HepG2 (cell line): Measurements from ENCODE around the gene BPIFB2. TPM values are rescaled to one million over a fixed set of nuclear protein-coding genes. Genes with fewer than 3 reads are reported as not detected.

Source experiments
- ATF1 ChIP-seq: IDR thresholded peaks from 2 replicates; pipeline ENCODE4 v1.6.1; 2016; ENCODE audit warnings: mild to moderate bottlenecking, control low read depth
- ELF3 ChIP-seq: IDR thresholded peaks from 2 replicates; pipeline ENCODE4 v1.6.1; 2016; ENCODE audit warnings: missing genetic modification reagents, missing compliant biosample characterization
- FOSL1 ChIP-seq: sonication (generic); formaldehyde crosslinking; IDR thresholded peaks from 2 replicates; pipeline ENCODE4 v1.9.0; 2021; ENCODE audit warnings: missing genetic modification reagents, borderline replicate concordance
- HDAC2 ChIP-seq: sonication (generic); formaldehyde crosslinking; IDR thresholded peaks from 2 replicates; pipeline ENCODE4 v1.4.0; 2020; ENCODE audit warnings: missing genetic modification reagents
- HMG20A ChIP-seq: IDR thresholded peaks from 2 replicates; pipeline ENCODE4 v1.6.1; 2016; ENCODE audit warnings: borderline replicate concordance
- KAT7 ChIP-seq: IDR thresholded peaks from 2 replicates; pipeline ENCODE4 v1.6.1; 2018; ENCODE audit warnings: borderline replicate concordance, missing compliant biosample characterization
- MTA1 ChIP-seq: sonication (generic); formaldehyde crosslinking; IDR thresholded peaks from 2 replicates; pipeline ENCODE4 v1.4.0; 2020; ENCODE audit warnings: missing genetic modification reagents, mild to moderate bottlenecking, borderline replicate concordance
- NR1H2 ChIP-seq: sonication (generic); formaldehyde crosslinking; IDR thresholded peaks from 2 replicates; pipeline ENCODE4 v1.8.1; 2022; ENCODE audit warnings: low read depth, missing genetic modification reagents, borderline replicate concordance
- PITX1 ChIP-seq: sonication (generic); formaldehyde crosslinking; IDR thresholded peaks from 2 replicates; pipeline ENCODE4 v1.5.1; 2020; ENCODE audit warnings: mild to moderate bottlenecking, missing genetic modification reagents
- RNF2 ChIP-seq: fragments of 450-650 bp; conservative IDR thresholded peaks from 2 replicates; pipeline ENCODE4 v1.6.1; 2016; ENCODE audit warnings: low read depth
- SMC3 ChIP-seq: IDR thresholded peaks from 2 replicates; pipeline ENCODE4 v1.6.1; 2011; ENCODE audit warnings: low read length, improper control_type of control experiment
- TMF1 ChIP-seq: sonication (generic); formaldehyde crosslinking; IDR thresholded peaks from 2 replicates; pipeline ENCODE4 v1.8.1; 2022; ENCODE audit warnings: low read depth, missing genetic modification reagents
- ZBTB21 ChIP-seq: sonication (generic); formaldehyde crosslinking; IDR thresholded peaks from 2 replicates; pipeline ENCODE4 v1.4.0; 2020; ENCODE audit warnings: missing genetic modification reagents
- ZBTB42 ChIP-seq: sonication (generic); formaldehyde crosslinking; IDR thresholded peaks from 2 replicates; pipeline ENCODE4 v1.5.0; 2020; ENCODE audit warnings: mild to moderate bottlenecking, missing genetic modification reagents
- ZNF317 ChIP-seq: sonication (generic); formaldehyde crosslinking; IDR thresholded peaks from 2 replicates; pipeline ENCODE4 v1.5.0; 2020; ENCODE audit warnings: mild to moderate bottlenecking, missing genetic modification reagents
- ZNF382 ChIP-seq: sonication (generic); formaldehyde crosslinking; IDR thresholded peaks from 2 replicates; pipeline ENCODE4 v1.5.0; 2020; ENCODE audit warnings: missing genetic modification reagents, mild to moderate bottlenecking, borderline replicate concordance
- ZNF432 ChIP-seq: sonication (generic); formaldehyde crosslinking; IDR thresholded peaks from 2 replicates; pipeline ENCODE4 v1.5.0; 2020; ENCODE audit warnings: missing genetic modification reagents, mild to moderate bottlenecking, borderline replicate concordance
- ZNF766 ChIP-seq: sonication (generic); formaldehyde crosslinking; IDR thresholded peaks from 2 replicates; pipeline ENCODE4 v1.5.0; 2020; ENCODE audit warnings: missing genetic modification reagents, borderline replicate concordance
- polyA plus RNA-seq, 8 experiments: library from polyadenylated mRNA; depleted of rRNA in 3 of 8; stranded (reverse) in 7 of 8; unstranded in 1 of 8; fragments of >200 nt; fragmentation: Illumina TruSeq in 4 of 8; extraction: Trizol in 4 of 8; gene quantifications; 2 replicates each; pipeline versions ENCODE4 v1.2.1 to v1.2.3, GENCODE V29; 2011 to 2016; ENCODE audit warnings: low read depth in 4 of 8, missing spikeins in 1 of 8, mixed read lengths in 1 of 8; ENCODE audit not compliant: insufficient read depth in 1 of 8
- total RNA-seq, 5 experiments: library from RNA; depleted of rRNA; stranded (reverse); fragments of >200 nt; fragmentation: Illumina TruSeq; extraction: Trizol; gene quantifications; 2 replicates each; pipeline ENCODE4 v1.2.3, GENCODE V29; 2016; ENCODE audit warnings: low read depth in 1 of 5
- TF ChIP-seq, protein P1 (sequence below): sonication (generic); formaldehyde crosslinking; IDR thresholded peaks from 2 replicates; pipeline ENCODE4 v1.4.0; 2020; ENCODE audit warnings: missing genetic modification reagents, borderline replicate concordance
- TF ChIP-seq, protein P2 (sequence below): IDR thresholded peaks from 2 replicates; pipeline ENCODE4 v1.6.1; 2016; ENCODE audit warnings: control low read depth
- TF ChIP-seq, protein P3 (sequence below): sonication (generic); formaldehyde crosslinking; IDR thresholded peaks from 2 replicates; pipeline ENCODE4 v1.5.0; 2020; ENCODE audit warnings: mild to moderate bottlenecking, missing genetic modification reagents, borderline replicate concordance
- TF ChIP-seq, protein P4 (sequence below): IDR thresholded peaks from 2 replicates; pipeline ENCODE4 v1.6.1; 2012; ENCODE audit warnings: low read depth, low read length, improper control_type of control experiment

BPIFB2 gene
- total and polyA plus RNA-seq, 2 of the 13 experiments (the other 11 are each of a cell fraction or from before 2014, with no cell fraction given) = 54.5 to 902 TPM

DNA sequence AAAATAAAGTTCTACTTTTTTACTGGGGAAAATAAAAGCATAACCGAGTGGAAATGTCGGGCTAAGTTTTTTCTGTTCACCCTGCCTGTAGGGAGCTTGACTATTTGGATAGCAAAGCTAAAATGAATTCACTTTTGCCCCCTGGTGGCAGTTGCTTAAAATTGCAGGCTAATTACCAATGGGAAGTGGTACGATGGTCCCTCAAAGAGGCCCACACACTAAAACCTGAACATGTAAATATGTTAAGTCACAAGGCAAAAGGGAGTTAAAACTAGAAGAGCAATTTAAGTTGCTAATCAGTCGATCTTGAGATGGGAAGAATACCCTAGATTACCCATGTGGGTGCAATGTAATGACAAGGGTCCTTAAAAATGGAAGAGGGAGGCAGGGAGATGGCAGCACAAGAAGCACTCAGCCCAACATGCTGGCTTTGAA lies 2.4 kb upstream of the BPIFB2 start (continued):
- TF ChIP-seq ELF3 (CRISPR knock-in tag) = 0 out of 2 replicates have a peak, but pooled peaks have one; percentile 9
- TF ChIP-seq, protein P1, sequence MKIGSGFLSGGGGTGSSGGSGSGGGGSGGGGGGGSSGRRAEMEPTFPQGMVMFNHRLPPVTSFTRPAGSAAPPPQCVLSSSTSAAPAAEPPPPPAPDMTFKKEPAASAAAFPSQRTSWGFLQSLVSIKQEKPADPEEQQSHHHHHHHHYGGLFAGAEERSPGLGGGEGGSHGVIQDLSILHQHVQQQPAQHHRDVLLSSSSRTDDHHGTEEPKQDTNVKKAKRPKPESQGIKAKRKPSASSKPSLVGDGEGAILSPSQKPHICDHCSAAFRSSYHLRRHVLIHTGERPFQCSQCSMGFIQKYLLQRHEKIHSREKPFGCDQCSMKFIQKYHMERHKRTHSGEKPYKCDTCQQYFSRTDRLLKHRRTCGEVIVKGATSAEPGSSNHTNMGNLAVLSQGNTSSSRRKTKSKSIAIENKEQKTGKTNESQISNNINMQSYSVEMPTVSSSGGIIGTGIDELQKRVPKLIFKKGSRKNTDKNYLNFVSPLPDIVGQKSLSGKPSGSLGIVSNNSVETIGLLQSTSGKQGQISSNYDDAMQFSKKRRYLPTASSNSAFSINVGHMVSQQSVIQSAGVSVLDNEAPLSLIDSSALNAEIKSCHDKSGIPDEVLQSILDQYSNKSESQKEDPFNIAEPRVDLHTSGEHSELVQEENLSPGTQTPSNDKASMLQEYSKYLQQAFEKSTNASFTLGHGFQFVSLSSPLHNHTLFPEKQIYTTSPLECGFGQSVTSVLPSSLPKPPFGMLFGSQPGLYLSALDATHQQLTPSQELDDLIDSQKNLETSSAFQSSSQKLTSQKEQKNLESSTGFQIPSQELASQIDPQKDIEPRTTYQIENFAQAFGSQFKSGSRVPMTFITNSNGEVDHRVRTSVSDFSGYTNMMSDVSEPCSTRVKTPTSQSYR (CRISPR knock-in tag) = no peak
- TF ChIP-seq TMF1 (CRISPR knock-in tag) = no peak
- no peak for TF ChIP-seq NR1H2
- no peak for TF ChIP-seq ZNF766 (CRISPR knock-in tag)
- TF ChIP-seq KAT7 (CRISPR knock-in tag) = no peak
- TF ChIP-seq MTA1 = no peak
- TF ChIP-seq FOSL1 (CRISPR knock-in tag) = no peak
- no peak for TF ChIP-seq ATF1 (CRISPR knock-in tag)
- no peak for TF ChIP-seq ZNF382 (CRISPR knock-in tag)
- peak; percentile 34; the same call in 1 of the 2 replicates for TF ChIP-seq ZNF317 (CRISPR knock-in tag)
- TF ChIP-seq PITX1 (CRISPR knock-in tag) = no peak
- TF ChIP-seq HDAC2 (CRISPR knock-in tag) = no peak
- TF ChIP-seq, protein P2, sequence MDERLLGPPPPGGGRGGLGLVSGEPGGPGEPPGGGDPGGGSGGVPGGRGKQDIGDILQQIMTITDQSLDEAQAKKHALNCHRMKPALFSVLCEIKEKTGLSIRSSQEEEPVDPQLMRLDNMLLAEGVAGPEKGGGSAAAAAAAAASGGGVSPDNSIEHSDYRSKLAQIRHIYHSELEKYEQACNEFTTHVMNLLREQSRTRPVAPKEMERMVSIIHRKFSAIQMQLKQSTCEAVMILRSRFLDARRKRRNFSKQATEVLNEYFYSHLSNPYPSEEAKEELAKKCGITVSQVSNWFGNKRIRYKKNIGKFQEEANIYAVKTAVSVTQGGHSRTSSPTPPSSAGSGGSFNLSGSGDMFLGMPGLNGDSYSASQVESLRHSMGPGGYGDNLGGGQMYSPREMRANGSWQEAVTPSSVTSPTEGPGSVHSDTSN (CRISPR knock-in tag) = no peak
- TF ChIP-seq SMC3 = peak; percentile 63
- TF ChIP-seq, protein P3, sequence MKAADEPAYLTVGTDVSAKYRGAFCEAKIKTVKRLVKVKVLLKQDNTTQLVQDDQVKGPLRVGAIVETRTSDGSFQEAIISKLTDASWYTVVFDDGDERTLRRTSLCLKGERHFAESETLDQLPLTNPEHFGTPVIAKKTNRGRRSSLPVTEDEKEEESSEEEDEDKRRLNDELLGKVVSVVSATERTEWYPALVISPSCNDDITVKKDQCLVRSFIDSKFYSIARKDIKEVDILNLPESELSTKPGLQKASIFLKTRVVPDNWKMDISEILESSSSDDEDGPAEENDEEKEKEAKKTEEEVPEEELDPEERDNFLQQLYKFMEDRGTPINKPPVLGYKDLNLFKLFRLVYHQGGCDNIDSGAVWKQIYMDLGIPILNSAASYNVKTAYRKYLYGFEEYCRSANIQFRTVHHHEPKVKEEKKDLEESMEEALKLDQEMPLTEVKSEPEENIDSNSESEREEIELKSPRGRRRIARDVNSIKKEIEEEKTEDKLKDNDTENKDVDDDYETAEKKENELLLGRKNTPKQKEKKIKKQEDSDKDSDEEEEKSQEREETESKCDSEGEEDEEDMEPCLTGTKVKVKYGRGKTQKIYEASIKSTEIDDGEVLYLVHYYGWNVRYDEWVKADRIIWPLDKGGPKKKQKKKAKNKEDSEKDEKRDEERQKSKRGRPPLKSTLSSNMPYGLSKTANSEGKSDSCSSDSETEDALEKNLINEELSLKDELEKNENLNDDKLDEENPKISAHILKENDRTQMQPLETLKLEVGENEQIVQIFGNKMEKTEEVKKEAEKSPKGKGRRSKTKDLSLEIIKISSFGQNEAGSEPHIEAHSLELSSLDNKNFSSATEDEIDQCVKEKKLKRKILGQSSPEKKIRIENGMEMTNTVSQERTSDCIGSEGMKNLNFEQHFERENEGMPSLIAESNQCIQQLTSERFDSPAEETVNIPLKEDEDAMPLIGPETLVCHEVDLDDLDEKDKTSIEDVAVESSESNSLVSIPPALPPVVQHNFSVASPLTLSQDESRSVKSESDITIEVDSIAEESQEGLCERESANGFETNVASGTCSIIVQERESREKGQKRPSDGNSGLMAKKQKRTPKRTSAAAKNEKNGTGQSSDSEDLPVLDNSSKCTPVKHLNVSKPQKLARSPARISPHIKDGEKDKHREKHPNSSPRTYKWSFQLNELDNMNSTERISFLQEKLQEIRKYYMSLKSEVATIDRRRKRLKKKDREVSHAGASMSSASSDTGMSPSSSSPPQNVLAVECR = no peak
- no peak for TF ChIP-seq RNF2
- no peak for TF ChIP-seq ZBTB21 (CRISPR knock-in tag)
- TF ChIP-seq ZNF432 (CRISPR knock-in tag) = no peak
- no peak for TF ChIP-seq HMG20A (CRISPR knock-in tag)
- no peak for TF ChIP-seq ZBTB42 (CRISPR knock-in tag)
- TF ChIP-seq, protein P4, sequence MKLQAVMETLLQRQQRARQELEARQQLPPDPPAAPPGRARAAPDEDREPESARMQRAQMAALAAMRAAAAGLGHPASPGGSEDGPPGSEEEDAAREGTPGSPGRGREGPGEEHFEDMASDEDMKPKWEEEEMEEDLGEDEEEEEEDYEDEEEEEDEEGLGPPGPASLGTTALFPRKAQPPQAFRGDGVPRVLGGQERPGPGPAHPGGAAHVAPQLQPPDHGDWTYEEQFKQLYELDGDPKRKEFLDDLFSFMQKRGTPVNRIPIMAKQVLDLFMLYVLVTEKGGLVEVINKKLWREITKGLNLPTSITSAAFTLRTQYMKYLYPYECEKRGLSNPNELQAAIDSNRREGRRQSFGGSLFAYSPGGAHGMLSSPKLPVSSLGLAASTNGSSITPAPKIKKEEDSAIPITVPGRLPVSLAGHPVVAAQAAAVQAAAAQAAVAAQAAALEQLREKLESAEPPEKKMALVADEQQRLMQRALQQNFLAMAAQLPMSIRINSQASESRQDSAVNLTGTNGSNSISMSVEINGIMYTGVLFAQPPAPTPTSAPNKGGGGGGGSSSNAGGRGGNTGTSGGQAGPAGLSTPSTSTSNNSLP = 0 out of 2 replicates have a peak, but pooled peaks have one; percentile 33
